ENCODE measurements around the gene CRACR2A. TPM values are rescaled to one million over a fixed set of nuclear protein-coding genes. Genes with fewer than 3 reads are reported as not detected.
A peak's percentile ranks its signal among the peaks of the same experiment; 100 is the strongest.

The CRACR2A gene
- total and polyA plus RNA-seq, 2 of the 8 experiments (the other 6 are each of a cell fraction or from before 2014, with no cell fraction given), result 0.85 to 3.2 TPM

DNA sequence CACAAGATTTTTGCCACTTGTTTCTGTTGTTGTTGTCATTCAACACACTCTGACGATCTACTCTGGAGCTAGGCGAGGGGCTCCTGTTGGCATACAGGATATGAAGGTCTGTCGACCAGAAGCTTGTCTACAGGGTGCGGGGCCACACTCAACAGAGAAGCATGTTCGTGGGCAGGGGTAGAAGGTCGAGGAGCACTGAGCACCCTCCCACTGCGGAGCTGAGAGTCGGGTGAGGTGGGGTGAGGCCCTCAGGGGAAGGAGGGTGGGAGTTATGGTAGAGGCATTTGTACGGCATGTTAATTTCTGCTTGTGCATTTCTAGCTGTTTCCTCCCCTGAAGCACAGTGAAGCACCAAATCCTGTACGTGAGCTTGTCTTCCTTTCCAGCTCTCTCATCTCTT is 146.8 kb downstream of the CRACR2A start:
- no peaks in the 10 kb centered on the region for H3K9me3 ChIP-seq (ENCODE audit: insufficient read depth in 2 of 2, low read depth in 1 of 2, low read length in 1 of 2)
- H3K27me3 ChIP-seq (replicated peaks in 1 of 4; ENCODE audit: control insufficient read depth in 3 of 4, extremely low read depth in 1 of 4, insufficient read depth in 3 of 4, low read length in 3 of 4), result peaks cover 0 to 7% (median 2%) of the 10 kb centered on the region in 4 experiments; a peak in 4 of 7 replicates
- H3K27ac ChIP-seq (ENCODE audit: low read depth, low read length), result no peak overlapping the region
- no peak overlapping the region for H3K14ac ChIP-seq (ENCODE audit: insufficient read length)
- H2BK5ac ChIP-seq (ENCODE audit: low read depth, low read length), result no peak overlapping the region
- 0 out of 2 replicates have a peak overlapping the region, but pooled peaks have one; percentile 81 for H3K18ac ChIP-seq (ENCODE audit: extremely low read depth, low read length)
- H2BK120ac ChIP-seq (replicated peaks; ENCODE audit: low read depth, low read length), result no peak overlapping the region
- POLR2A ChIA-PET (ENCODE audit: partially characterized antibody), result interaction anchor here (1.1 to 1.3 kb wide), 2 partner anchors 9 to 14 kb away, joined by 3 to 5 read pairs; no protein-coding TSS in a partner anchor
- H3K4me1 ChIP-seq (replicated peaks in 1 of 4; ENCODE audit: control insufficient read depth in 3 of 4, insufficient read depth in 4 of 4, low read length in 3 of 4), result peaks cover 15 to 31% (median 23%) of the 10 kb centered on the region in 4 experiments
- TF ChIP-seq YY1 (IDR thresholded peaks at IDR 0.05; ENCODE audit: low read depth, low read length) (no peak), CHD2 (IDR thresholded peaks at IDR 0.05; ENCODE audit: low read length) (no peak), EGR1 (IDR thresholded peaks at IDR 0.05; ENCODE audit: borderline replicate concordance, low read depth, low read length) (no peak), USF2 (IDR thresholded peaks at IDR 0.05; ENCODE audit: low read length) (no peak), RAD21 (IDR thresholded peaks at IDR 0.05 in 1 of 2, conservative IDR thresholded peaks at IDR 0.05 in 1 of 2; ENCODE audit: low read depth in 2 of 2, low read length in 2 of 2) (no peak), SIX5 (IDR thresholded peaks at IDR 0.05; ENCODE audit: low read depth, low read length) (no peak), MAX (IDR thresholded peaks at IDR 0.05) (no peak), POLR2A (IDR thresholded peaks at IDR 0.05; ENCODE audit: control extremely low read depth in 1 of 2, low read depth in 2 of 2, low read length in 2 of 2) (no peak), KDM1A (IDR thresholded peaks at IDR 0.05; ENCODE audit: borderline replicate concordance, low read length) (no peak), BCL11A (IDR thresholded peaks at IDR 0.05; ENCODE audit: low read depth in 2 of 2, low read length in 2 of 2) (no peak), CEBPB (IDR thresholded peaks at IDR 0.05; ENCODE audit: low read depth, low read length) (no peak)
- H2AK5ac ChIP-seq (ENCODE audit: low read depth, low read length), result no peak overlapping the region
- H2BK12ac ChIP-seq (ENCODE audit: low read depth, low read length), result peak overlapping the region; percentile 88; the same call in 1 of the 2 replicates
- no peak overlapping the region for H3K56ac ChIP-seq (replicated peaks; ENCODE audit: insufficient read length, low read depth, low read length)
- H3K23ac ChIP-seq (ENCODE audit: insufficient read length), result no peak overlapping the region
- H3K9ac ChIP-seq (replicated peaks in 1 of 4; ENCODE audit: extremely low read depth in 1 of 4, low read depth in 3 of 4, low read length in 3 of 4), result no peak overlapping the region
- no peaks in the 10 kb centered on the region for H3K36me3 ChIP-seq (ENCODE audit: control insufficient read depth in 2 of 4, insufficient read depth in 4 of 4, low read length in 3 of 4)
- WGBS, 2 experiments (ENCODE audit: extremely low coverage in 1 of 2, insufficient coverage in 1 of 2, insufficient read length in 1 of 2, insufficient replicate concordance in 2 of 2, low coverage in 1 of 2, low lambda C conversion rate in 2 of 2, missing lambda C conversion rate in 1 of 2), result 67% methylated on average over 10 of the region's 10 CpGs; no CpG with 5 or more reads in 1 of the 2 experiments
- CTCF ChIA-PET (ENCODE audit: partially characterized antibody), result interaction anchor here (0.6 to 5.0 kb wide), 13 partner anchors 32 to 822 kb away, joined by 3 to 22 read pairs (median 3); no protein-coding TSS in a partner anchor
- H4K20me1 ChIP-seq (replicated peaks in 1 of 2; ENCODE audit: control insufficient read depth in 1 of 2, insufficient read depth in 2 of 2, low read length in 2 of 2), result no peaks in the 10 kb centered on the region
- H4K5ac ChIP-seq (ENCODE audit: insufficient read length, low read depth, low read length), result no peak overlapping the region
- peak overlapping the region; percentile 43; the same call in 1 of the 2 replicates for H2BK20ac ChIP-seq (ENCODE audit: low read length)
- H3K4ac ChIP-seq (replicated peaks; ENCODE audit: insufficient read length, low read depth, low read length), result no peak overlapping the region
- peak overlapping the region in 1 of 2 experiments; percentile 88; a peak in 1 of 4 replicates for H3K4me2 ChIP-seq (ENCODE audit: insufficient read depth in 1 of 2, low read depth in 2 of 2, low read length in 2 of 2)
- no peaks in the 10 kb centered on the region for H3K79me2 ChIP-seq (ENCODE audit: control insufficient read depth in 1 of 2, insufficient read depth in 2 of 2, low read length in 2 of 2)
- H3K23me2 ChIP-seq (ENCODE audit: low read depth, low read length), result no peaks in the 10 kb centered on the region; the same call in 1 of the 2 replicates
- no peak overlapping the region for H4K91ac ChIP-seq (replicated peaks; ENCODE audit: insufficient read length, low read length)
- no peaks in the 10 kb centered on the region for H3K79me1 ChIP-seq (ENCODE audit: low read depth, low read length)
- peak overlapping the region in 1 of 4 experiments; percentile 53; a peak in 1 of 8 replicates for H3K4me3 ChIP-seq (ENCODE audit: extremely low read depth in 1 of 4, insufficient read depth in 2 of 4, low read depth in 3 of 4, low read length in 4 of 4)
- DNase-seq (ENCODE audit: low read depth in 1 of 2, low spot score in 2 of 2) (no peak), FAIRE-seq (no peak)
- no peak overlapping the region for H2AFZ ChIP-seq (ENCODE audit: low read length)
- H4K8ac ChIP-seq (ENCODE audit: extremely low read depth, insufficient read depth, low read length), result no peak overlapping the region
- H2BK15ac ChIP-seq (ENCODE audit: low read length), result no peak overlapping the region
